HG03469 (cell line): ENCODE measurements around the gene ZFP90.
"Not testable (repeated sequence)": the region's sequence is repeated elsewhere in the genome, so short reads cannot be mapped to it uniquely, and the experiment has no call there.

Experiments
- ATAC-seq: cut with Tn5 transposase; IDR thresholded peaks from one replicate; pipeline ENCODE4 v1.9.1; 2021; ENCODE audit warnings: mild to moderate bottlenecking, moderate library complexity, moderate number of reproducible peaks; ENCODE audit not compliant: unreplicated experiment

Gene ZFP90

DNA sequence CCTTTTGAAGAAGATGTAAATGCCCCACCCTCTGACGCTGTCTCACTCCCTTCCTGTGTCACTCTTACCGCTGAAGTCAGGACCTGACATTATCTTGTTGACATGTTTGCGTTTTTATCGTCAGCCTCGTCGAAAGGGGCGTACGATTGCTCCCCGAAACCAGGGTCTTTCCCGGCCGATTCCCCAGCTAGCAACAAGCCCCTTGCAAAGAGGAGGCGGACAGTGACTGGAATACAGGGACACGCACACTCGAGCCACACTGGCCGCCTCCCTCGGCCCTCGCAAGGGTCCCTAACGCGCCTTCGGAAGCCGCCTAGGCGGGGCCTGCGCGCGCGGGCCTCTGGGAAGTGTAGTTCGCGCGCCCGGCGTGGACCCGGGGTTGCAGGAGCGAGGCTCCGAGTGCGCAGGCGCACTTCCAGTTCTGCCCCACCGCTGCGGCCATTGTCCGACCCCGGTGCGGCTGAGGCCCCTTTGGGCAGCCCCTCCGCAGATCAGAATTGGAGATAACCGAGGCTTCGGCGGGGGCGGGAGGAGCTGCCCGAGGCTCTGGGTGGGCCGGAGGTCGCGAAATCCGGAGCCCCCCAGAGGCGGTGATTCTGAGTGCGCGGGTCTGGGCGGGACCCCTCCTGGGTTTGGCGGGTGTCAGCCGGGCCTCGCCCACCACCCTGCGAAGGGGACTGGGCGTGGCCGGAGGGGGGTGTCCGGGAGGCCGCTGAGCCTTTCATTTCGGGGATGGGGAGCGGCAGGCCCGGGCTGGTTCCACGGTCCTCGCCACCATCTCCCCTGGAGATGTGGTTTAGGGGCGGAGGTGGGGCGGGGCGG lies at the start of gene ZFP90:
Gene ZFP90 (plus strand): TSS at position 412 of the 822 bp plus-strand sequence. CDS start 502 bp downstream, outside the sequence.
- ATAC-seq, result peak; percentile 80

- ATAC-seq, result no peak
Measured at GRCh38 chr16:68490358-68490757, 48.7 kb upstream of the ZFP90 start.

GRCh38 chr16:68490829-68491575 lies 48.1 kb upstream of the ZFP90 start:
- ATAC-seq, result no peak

DNA sequence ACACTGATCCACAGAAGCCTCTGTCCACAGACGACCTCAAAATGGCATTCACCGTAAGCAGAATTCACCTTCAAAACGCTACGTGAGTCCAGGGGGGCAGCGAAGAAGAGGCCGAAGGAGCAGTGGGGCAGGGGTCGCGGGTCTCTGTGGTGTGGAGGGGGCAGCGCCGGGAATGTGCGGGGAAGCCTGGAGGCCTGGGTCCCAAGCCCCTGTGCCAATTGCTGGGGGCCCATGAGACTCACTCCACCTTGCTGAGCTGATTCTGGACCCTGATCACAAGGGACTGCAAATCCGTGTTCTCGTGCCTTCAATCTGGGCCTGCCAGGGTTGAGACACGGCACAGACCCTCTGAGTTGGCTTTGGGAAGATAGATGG lies 47.5 kb upstream of the ZFP90 start:
- ATAC-seq, result no peak

DNA sequence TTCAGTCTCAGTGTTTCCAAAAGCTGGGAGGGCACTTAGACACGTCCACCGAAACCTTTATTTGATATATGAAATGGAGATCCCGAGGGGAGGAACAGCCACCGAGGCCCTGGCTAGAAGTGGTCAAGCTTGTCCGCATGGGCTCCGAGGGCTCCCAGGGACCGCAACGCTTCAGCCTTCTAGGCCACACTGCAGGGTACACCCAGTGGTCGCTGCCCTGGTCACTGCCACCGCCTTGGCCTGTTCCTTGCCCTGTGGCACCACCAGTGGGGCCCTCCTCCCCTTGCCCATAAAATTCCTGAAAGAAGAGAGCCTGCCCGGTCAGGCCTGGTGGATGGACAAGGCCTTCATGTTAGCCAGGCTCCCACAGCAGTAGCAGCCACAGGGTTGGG lies 46.9 kb upstream of the ZFP90 start:
- no peak for ATAC-seq

DNA sequence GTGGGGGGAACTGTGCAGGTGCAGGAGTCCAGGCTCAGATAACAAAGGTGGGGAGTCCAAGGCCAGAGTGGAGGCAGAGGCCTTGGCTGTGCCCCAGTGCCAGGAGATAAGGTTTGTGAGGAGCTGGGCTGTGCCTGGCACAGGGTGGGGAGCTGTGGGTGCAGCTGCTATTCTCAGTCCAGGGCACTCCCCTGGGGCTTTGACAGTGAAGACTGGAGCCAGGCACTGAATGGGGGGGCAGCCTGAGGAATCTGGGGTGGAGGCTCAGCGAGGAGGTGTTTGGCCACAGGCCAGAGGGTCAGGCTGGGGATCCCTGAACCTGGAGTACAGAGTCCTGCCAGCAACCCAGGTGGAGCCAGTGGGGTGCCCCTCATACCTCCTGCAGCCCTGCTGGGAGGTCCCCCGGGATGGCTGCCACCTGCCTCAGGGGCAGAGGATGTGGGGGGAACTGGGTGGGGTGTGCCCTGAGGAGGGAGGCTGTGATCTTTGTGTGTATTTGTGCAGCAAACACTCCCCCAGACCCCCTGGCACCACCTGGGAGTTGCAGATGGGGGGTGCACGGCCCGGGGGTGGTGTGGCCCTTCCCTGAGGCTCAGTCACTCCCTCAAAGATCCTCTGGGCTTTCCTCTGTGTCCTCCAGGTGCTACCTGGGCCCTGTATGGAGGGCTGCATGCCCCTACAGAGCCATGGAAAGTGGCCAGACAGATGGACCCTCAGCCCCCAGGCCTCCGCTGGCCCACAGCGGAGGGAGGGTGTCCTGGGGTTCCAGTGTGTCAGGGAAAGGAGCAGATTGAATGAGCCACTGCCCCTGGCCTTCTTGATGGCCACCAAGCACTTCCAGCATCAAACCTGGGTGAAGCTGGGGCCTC lies 46.3 kb upstream of the ZFP90 start:
- no peak for ATAC-seq

GRCh38 chr16:68493412-68494070 lies 45.5 kb upstream of the ZFP90 start:
- ATAC-seq, result no peak

GRCh38 chr16:68494261-68494660 lies 44.8 kb upstream of the ZFP90 start:
- ATAC-seq, result not testable (repeated sequence)

DNA sequence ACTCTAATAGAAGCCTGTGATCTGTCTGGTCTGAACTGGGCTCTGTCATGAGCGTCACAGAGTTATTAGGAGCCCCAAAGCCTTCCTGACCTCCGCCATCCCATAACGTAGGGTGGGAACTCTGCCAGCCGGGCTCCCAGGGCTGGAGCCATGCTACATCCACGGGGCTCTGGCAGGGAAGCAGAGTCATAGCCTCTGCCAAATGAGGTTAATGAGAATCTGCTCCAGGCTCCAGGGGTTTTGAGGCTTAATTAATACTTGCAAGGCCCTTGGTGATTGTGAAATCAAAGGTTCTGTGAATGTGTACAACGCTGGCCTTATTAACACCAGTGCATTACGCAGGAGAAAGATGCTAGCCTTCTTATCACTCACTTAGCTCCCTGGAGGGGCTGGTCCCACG lies 42.4 kb upstream of the ZFP90 start:
- ATAC-seq, result no peak

GRCh38 chr16:68499006-68499405 lies 40.1 kb upstream of the ZFP90 start:
- ATAC-seq, result no peak

DNA sequence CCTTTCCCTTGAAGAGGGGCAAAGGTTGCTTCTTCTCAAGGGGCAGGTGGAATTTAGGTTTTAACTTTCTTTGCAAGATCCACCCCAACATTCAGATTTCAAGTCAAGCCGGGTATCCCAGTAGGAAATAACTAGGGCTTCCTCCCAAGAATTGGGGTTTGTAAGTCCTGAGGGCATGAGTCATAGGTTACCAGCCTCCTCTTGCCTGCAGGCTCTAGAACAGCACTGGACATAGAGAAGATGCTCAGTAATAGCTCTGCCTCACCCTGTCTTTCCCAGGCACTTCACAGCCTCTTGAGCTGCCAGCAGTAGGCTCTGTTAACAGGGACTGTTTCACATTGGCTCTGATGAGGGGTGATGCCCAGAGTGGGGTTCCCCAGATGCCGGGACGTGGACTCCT lies 35.8 kb upstream of the ZFP90 start:
- no peak for ATAC-seq

DNA sequence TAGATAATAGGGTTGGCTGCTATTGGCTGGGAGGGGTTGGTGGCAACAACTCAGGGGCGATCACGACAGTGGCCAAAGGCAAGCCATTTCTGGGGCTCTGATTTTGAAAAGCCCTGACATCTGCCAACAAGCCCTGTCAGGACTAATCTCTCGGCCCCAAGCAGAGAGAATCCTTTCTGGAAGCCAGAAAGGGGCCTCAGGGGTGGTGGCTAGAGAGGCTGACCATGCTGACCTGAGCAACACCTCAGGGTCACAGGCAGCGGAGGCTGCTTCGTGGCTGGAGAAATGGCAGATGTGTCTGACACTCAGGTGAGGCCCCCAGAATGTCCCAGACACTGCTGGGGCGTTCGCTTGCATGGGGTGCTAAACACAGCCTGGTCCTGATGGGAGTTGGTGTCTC lies 35.0 kb upstream of the ZFP90 start:
- no peak for ATAC-seq

GRCh38 chr16:68506331-68507053 lies 32.6 kb upstream of the ZFP90 start:
- no peak for ATAC-seq

GRCh38 chr16:68508013-68508412 lies 31.1 kb upstream of the ZFP90 start:
- no peak for ATAC-seq

DNA sequence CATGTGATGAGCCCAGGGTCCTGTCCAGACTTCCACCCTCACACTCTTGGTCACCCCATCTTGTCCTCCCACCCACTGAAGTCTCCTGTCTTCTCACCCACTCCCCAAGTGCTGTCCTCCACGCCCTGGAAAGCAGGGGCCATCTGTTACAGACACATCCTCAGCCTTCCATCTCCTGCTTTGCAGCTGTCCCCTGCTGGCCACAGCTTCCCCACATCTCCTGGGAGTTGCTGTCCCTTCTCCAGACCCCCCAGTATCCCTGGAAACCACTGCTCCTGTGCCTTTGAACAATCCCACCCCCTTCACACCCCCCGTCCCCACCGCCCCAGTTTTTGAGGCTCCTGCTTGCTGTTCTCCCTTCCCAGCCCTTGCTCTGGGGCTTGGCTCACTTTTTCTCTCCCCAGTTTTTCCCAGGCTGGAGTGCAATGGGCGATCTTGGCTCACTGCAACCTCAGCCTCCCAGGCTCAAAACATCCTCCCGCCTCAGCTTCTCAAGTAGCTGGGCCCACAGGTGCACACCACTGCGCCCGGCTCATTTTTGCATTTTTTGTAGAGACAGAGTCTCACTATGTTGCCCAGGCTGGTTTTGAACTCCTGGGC lies 30.4 kb upstream of the ZFP90 start:
- no peak for ATAC-seq

DNA sequence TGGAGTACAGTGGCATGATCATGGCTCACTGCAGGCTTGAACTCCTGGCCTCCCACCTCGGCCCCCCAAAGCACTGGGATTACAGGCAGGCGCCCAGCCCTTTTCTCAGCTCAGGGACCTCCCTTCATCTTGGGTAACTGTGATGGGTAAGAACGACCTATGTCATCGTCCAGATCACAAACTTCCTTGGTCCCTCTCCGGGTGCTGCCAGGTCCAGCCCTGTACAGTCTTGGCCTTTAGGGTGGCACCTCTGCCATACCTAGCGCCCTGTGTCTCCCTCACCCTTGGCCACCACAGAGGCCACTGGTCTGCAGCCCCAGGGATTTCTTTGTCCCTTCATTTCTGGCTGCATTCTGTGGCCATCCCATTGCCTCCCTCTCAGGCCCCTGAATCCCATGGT lies 29.7 kb upstream of the ZFP90 start:
- no peak for ATAC-seq

DNA sequence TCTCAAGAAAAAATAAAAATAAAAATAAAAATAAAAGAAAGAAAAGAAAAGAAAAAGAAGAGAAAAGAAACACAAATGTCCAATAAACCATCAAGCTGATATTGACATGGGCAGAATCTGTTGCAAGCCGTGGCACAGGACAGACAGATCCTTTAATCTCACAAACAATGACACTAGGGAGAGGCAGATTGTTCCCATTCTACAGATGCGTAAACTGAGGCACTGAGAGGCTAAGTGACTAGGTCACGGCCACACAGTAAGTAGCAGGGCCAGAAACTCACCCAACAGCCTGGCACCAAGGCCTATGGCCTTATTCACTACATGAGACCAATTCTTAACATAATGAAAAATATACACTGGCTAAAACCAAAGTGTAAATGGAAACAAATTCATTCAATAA lies 28.3 kb upstream of the ZFP90 start:
- no peak for ATAC-seq

DNA sequence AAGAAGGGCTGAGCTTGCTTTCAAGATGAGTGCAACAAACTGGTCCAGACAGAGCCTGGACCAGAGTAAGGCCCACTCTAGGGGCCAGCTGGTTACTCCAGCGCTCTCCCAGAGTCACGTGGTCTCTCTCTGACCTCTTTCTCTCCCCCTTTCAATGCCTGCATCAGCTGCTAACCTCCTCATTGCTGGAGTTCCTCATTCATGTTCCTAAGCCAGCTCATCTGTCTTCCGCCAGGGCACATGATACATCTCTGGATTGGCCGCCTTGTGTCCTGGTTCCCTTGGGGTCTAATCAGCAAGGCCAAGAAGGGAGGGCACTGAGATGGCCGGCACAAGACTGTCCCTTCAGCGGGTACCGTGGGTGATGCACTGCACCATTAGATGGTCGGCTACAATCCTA lies 26.9 kb upstream of the ZFP90 start:
- ATAC-seq, result no peak

DNA sequence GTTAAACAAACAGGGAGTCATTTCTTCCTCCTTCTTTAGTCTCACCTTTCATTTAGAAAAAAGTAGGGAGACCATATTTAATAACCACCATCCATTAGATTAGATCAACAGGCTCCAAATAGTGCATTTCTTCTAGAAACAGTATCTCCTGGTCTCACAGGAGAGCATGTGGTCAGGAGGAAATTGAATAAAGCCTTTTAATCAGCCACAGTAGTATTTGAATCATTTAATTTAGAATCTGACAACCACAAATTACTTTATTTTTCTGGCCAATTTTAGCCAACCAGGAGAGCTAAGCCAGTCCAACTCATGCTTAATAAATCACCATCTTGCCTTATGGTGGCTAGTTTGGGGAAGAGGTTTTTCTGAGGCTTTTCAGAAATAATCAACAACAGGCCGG lies 26.3 kb upstream of the ZFP90 start:
- no peak for ATAC-seq

GRCh38 chr16:68514511-68514910 lies 24.6 kb upstream of the ZFP90 start:
- ATAC-seq, result no peak
